Measurements from ENCODE around the gene FXYD4.

- TF ChIP-seq CTCF (IDR thresholded peaks at IDR 0.05) (no peak), ZFX (IDR thresholded peaks at IDR 0.05; ENCODE audit: borderline replicate concordance) (no peak)
These were observed 4.1 kb downstream of the FXYD4 start for GRCh38 chr10:43375401-43376020.
